NCI-H128 (cell line): ENCODE results near the gene ENTPD3.
"Not testable (repeated sequence)": the region's sequence is repeated elsewhere in the genome, so short reads cannot be mapped to it uniquely, and the experiment has no call there.

ENCODE experiments used
- DNase-seq: peaks from one replicate; lab custom pipeline; 2025; ENCODE audit not compliant: unreplicated experiment; lab: John Stamatoyannopoulos, UW

The ENTPD3 gene

DNA sequence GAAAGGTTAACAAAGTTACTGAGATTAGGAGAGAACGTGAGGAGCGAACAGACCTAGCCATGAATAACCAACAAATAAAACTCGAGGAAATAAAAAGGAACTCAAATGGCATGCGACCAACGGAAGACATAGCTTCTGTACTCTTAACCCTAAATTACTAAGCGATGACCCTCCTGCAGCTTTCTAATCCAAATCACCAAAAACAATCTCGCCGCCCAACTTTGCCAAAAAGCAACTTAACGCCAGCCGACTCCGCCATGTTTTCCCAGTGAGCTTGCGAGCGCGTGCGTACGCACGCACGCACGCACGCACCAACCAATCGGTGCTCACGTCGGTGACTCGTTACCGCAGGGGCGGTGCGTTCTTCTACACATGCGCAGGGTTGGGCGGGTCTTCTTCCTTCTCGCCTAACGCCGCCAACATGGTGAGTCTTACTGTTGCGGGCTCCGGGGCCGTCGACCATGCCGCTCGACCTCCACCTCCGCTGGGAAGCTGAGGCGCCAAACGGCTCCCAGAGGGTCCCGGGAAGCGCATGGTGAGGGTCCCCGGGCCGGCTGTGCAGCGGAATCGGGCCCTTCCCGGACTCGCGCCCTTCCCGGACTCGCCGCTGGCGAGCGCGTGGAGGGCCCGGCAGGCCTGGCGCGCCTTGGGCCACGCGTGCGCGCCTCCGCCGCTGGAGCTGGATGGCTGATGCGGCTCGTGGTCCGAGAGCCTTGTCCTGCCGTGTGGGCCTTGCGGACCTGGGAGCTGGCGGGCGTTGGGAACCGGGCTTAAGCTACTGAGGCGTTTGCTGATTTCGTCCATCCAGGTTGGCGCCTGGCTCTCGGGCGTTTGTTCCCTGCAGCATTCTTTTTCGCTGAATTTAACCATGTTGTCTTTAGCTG, 70.2 kb downstream of the ENTPD3 start, which contains the start of gene RPL14:
RPL14 (plus strand) TSS at position 400 of the 884 bp plus-strand sequence; CDS start at position 533, 133 bp downstream.
- DNase-seq: peak; percentile 83

DNA sequence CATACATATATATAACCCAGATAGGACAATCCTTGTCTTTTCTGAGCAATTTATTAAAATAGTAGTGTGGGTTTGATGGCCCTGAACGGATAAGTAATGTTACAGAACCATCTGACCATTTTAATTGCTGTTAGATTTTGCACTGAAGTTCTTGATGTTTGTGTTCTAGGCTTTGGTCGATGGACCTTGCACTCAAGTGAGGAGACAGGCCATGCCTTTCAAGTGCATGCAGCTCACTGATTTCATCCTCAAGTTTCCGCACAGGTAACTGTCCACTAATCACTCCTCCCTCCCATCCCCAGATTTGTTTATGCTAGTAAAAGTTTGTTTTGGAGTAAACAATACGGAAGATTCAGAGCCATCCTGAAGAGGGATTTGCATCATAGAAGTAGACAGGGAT, 71.5 kb downstream of the ENTPD3 start:
- no peak for DNase-seq

DNA sequence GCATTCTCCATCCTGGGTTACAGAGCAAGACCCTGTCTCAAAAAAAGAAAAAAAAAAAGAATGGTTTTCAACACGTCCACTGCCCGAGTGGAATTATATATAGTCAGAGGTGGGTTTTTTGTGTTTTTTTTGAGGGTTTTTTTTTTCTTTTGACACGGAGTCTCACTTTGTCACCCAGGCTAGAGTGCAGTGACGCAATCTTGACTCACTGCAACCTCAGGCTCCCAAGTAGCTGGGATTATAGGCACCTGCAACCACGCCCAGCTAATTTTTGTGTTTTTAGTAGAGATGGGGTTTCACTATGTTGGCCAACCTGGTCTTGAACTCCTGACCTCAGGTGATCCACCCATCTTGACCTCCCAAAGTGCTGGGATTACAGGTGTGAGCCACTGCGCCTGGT, 73.5 kb downstream of the ENTPD3 start:
- not testable (repeated sequence) for DNase-seq

DNA sequence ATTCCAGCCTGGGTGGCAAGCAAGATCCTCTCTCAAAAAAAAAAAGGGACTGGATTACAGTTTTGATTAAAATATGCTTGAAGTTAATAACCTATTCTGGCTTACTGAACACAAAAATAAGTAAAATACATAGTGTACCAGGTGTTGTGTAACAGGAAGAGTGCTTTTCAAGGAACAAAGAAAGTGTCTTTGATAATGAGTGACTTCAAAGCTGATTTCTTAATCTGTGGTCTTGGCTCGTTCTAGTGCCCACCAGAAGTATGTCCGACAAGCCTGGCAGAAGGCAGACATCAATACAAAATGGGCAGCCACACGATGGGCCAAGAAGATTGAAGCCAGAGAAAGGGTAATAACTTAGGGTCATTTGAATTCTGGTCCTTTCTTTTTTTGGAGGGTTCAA, 74.2 kb downstream of the ENTPD3 start:
- no peak for DNase-seq

DNA sequence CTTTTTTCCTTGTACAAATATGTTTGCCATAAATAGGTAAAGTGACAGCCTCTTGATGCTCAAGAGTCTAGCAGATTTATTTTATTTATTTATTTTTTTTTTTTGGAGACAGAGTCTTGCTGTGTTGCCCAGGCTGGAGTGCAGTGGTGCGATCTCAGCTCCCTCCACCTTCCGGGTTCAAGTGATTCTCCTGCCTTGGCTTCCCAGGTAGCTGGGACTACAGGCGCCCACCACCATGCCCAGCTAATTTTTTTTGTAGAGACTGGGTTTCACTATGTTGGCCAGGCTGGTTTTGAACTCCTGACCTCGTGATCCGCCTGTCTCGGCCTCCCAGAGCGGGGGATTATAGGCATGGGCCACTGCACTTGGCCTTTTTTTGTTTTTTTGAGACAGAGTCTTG, 75.9 kb downstream of the ENTPD3 start:
- not testable (repeated sequence) for DNase-seq

DNA sequence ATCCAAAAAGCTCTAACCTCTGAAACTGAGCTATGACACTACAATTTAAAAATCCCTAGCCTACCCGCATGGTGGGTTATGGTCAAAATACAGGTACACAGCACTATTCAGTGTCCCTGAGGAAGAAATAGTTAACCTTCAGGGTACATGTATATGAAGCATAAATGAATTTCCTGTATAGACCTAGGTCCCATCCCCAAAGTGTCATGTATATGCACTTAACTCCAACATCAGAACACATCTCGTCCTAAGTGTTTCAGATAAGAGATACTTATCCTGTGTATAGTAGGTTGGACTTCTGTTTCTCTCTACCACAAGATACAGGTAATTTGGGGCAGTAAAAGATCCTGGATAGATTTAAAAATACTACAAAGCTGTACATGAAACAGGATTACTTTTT, 76.6 kb downstream of the ENTPD3 start:
- DNase-seq: no peak

DNA sequence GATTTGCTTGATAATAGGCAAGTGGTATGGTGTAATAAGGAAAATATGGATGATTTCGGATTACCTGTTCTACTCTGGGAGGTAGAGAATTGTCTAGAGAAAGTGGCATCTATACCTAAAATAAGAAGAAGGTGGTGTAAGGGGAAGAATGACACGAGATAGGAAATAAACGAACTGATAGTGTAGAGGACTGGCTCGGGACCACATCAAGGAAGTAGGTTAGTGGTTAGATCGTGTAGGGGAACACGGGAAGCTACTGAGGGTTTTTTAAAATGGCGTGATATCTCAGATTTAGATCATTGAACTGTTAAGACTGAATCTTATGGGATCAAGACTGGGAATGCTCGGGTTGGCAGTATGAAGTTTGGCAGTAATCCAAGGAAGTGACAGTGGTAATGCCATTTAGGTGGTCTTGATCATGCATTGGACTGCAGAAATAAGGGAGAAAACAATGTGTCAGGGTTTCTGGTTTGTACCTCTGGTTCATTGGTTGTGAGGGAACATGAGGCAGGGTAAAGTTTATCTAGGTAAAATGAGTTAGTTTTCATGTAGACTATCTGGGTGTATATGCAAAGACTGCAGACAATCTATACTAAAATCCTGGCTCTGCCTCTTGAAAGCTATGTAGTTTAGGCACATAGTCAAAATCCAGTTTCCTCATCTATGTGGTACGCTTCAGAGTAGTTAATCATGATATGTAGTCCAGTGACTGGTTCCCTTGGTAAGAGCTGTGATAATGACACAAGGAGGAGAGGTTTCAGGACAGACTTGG, 77.5 kb downstream of the ENTPD3 start:
- DNase-seq: no peak

DNA sequence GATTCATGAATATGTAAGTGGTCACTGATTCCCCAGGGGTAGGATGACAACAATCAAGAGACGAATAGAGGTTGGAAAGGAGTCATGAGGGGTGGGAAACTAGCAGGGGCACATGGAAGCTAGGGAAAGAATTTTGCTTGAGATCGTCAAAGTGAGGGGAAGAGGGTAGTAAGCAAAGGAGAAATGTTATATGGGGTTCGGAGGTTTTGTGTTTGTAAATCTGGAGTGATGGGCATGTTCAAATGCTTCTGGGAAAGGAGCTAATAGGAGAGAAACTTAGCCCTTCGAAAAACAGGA, 78.1 kb downstream of the ENTPD3 start:
- no peak for DNase-seq

DNA sequence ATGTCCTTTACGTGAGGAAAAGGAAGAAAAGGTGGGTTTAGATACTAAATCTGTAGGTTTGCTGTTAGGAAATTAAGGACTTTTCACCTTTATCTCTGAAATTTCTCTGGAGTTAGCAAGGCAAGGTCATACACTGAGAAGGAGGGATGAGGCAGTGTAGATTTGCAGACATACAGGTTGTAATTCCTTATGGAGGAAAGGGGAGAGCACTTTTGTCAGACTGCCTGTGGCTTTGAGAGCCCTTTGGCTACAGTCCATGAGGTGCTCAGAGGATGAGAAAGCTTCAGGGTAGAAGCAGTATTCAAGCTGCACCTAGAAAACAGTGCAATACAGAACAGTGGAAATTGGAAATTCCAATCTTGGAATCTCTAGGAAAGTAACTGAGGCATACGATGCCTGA, 78.5 kb downstream of the ENTPD3 start:
- no peak for DNase-seq

DNA sequence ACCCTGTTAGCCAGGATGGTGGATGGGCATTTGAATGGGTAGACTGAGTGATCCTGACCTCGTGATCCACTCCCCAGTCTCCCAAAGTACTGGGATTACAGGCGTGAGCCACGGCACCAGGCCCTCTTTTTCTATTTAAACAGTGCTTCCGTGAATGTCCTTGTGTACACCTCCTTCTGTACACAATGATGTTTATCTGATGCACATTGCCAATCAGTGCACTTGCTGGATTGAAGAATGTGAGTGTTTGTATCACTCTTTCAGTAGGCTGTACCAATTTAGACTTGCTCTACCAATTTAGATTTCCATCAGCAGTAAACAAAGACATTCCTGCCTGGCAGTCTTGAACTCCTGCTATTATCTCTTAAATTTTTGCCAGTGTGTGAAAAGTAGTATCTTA, 81.0 kb downstream of the ENTPD3 start:
- DNase-seq: no peak

DNA sequence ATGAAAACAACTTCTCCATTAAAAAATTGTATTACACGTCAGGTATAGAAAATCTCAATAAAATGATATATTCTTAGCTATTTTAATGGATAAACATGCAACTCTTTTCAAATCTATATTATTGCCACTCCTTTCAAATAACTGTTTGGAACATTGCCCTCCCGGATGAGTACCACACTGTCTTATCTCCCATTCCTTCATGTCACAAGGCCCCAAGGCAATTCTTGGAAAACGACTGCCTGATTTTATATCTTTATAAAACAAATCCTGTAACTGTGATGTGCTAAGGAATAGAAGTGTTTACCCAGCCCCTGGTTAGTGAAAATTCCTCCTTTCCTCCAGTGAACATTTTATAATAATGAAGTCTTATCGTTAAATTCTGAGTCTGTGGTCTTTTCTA, 83.7 kb downstream of the ENTPD3 start:
- no peak for DNase-seq

DNA sequence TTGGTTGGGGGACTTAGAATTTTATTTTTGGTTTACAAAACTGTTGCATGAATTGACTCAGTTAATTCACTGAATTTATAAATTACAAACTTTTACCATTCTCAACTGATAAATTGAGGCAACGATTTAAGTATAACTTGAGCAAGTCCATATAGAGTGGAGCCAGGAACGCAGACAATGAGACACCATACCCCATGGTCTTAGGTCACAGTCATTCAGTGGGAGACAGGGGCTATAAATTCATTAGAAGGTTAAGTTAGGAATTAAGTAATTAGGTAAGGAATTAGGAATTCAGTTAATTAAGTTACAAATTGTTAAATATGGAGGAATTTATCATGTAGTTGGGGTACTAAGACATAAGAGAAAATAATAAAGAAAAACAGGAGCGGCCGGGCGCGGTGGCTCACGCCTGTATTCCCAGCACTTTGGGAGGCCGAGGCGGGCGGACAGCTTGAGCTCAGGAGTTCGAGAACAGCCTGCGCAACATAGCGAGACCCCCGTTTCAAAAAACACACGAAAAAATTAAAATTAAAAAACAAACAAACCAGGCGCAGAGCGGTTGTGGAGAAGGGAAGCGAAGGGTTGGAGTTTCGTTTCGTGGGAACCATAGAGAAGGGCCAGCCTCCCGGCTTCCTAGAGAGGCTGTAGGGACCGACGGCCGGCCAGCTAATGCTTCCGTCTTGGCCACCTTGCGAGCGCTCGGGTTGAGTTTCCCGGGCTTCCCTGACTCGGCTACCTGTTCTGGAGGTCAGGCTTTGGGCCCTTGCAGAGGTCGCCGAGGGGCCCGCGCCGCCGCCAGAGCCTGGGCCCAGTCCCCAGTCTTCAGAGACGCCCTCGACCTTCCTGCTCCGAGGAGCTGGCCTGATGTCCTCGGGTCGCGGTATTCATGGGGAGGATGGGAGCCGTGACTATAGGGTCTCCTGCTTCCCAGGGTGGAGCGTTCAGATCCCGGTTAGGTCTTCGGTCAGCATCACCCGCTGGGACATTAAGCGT, 89.8 kb downstream of the ENTPD3 start, which contains the start of gene ZNF619:
ZNF619 (plus strand) TSS at position 645 of the 993 bp plus-strand sequence. CDS start 858 bp downstream, outside the sequence.
- peak; percentile 13 for DNase-seq

DNA sequence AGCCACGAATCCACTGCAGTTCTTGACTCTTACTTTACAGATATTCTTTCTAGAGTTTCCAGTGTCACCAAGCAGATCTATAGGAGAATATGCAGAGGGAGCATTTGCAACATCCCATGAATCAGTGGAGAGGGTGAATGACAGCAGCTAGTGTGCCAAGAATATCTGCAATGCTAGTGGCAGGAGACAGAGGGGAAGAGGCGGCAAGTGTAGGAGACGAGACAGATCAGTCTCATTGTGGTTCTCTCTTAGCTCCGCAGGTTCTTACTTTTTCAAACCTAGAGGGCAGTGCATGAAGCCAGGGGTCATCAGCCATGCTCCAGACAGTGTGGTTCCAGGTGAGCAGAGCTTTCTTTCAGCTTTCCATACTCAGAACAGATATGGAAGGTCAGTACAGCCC, 90.7 kb downstream of the ENTPD3 start:
- DNase-seq: no peak
